ENCODE data around the gene C1QL1.

C1QL1 gene

GRCh38 chr17:44924107-44924544 is 44.0 kb downstream of the C1QL1 start:
- no peaks in the 10 kb centered on the region for H3K27me3 ChIP-seq (ENCODE audit: control insufficient read depth, insufficient read depth, low read length)
- no peaks in the 10 kb centered on the region for H3K4me1 ChIP-seq (ENCODE audit: control insufficient read depth, low read depth, low read length)
- H3K4me3 ChIP-seq (ENCODE audit: low read length) = no peak overlapping the region
- peaks cover 32% of the 10 kb centered on the region for H3K36me3 ChIP-seq (ENCODE audit: control insufficient read depth, low read depth, low read length)
- no peak overlapping the region for H3K27ac ChIP-seq (ENCODE audit: low read length)
- no peak overlapping the region for H3K9ac ChIP-seq (ENCODE audit: low read length)
- no peaks in the 10 kb centered on the region for H3K9me3 ChIP-seq (ENCODE audit: control insufficient read depth, low read depth, low read length)

GRCh38 chr17:44922746-44923470 is 45.2 kb downstream of the C1QL1 start:
- H3K9ac ChIP-seq (ENCODE audit: low read length) = no peak overlapping the region
- H3K27ac ChIP-seq (ENCODE audit: low read length) = no peak overlapping the region
- H3K27me3 ChIP-seq (ENCODE audit: control insufficient read depth, insufficient read depth, low read length) = no peaks in the 10 kb centered on the region
- H3K4me1 ChIP-seq (ENCODE audit: control insufficient read depth, low read depth, low read length) = no peaks in the 10 kb centered on the region
- H3K36me3 ChIP-seq (ENCODE audit: control insufficient read depth, low read depth, low read length) = peaks cover 20% of the 10 kb centered on the region
- H3K4me3 ChIP-seq (ENCODE audit: low read length) = no peak overlapping the region
- H3K9me3 ChIP-seq (ENCODE audit: control insufficient read depth, low read depth, low read length) = no peaks in the 10 kb centered on the region

GRCh38 chr17:44922136-44922535 is 46.0 kb downstream of the C1QL1 start:
- no peaks in the 10 kb centered on the region for H3K4me1 ChIP-seq (ENCODE audit: control insufficient read depth, low read depth, low read length)

GRCh38 chr17:44921122-44921882 is 46.8 kb downstream of the C1QL1 start:
- H3K4me1 ChIP-seq (ENCODE audit: control insufficient read depth, low read depth, low read length) = no peaks in the 10 kb centered on the region
- no peak overlapping the region for H3K4me3 ChIP-seq (ENCODE audit: low read length)
- H3K36me3 ChIP-seq (ENCODE audit: control insufficient read depth, low read depth, low read length) = peaks cover 6% of the 10 kb centered on the region
- no peaks in the 10 kb centered on the region for H3K9me3 ChIP-seq (ENCODE audit: control insufficient read depth, low read depth, low read length)
- no peaks in the 10 kb centered on the region for H3K27me3 ChIP-seq (ENCODE audit: control insufficient read depth, insufficient read depth, low read length)
- H3K27ac ChIP-seq (ENCODE audit: low read length) = no peak overlapping the region
- no peak overlapping the region for H3K9ac ChIP-seq (ENCODE audit: low read length)

More at GRCh38 chr17:44922136-44922535, 46.0 kb downstream of the C1QL1 start:
- Histone ChIP-seq H3K27me3 (ENCODE audit: control insufficient read depth, insufficient read depth, low read length) (no peaks in the 10 kb centered on the region), H3K27ac (ENCODE audit: low read length) (no peak overlapping the region), H3K9ac (ENCODE audit: low read length) (no peak overlapping the region), H3K36me3 (ENCODE audit: control insufficient read depth, low read depth, low read length) (peaks cover 12% of the 10 kb centered on the region), H3K9me3 (ENCODE audit: control insufficient read depth, low read depth, low read length) (no peaks in the 10 kb centered on the region), H3K4me3 (ENCODE audit: low read length) (no peak overlapping the region)

- Histone ChIP-seq H3K27ac (ENCODE audit: low read length) (no peak overlapping the region), H3K4me3 (ENCODE audit: low read length) (no peak overlapping the region), H3K9me3 (ENCODE audit: control insufficient read depth, low read depth, low read length) (no peaks in the 10 kb centered on the region), H3K4me1 (ENCODE audit: control insufficient read depth, low read depth, low read length) (no peaks in the 10 kb centered on the region), H3K36me3 (ENCODE audit: control insufficient read depth, low read depth, low read length) (peaks cover under 1% of the 10 kb centered on the region), H3K9ac (ENCODE audit: low read length) (no peak overlapping the region), H3K27me3 (ENCODE audit: control insufficient read depth, insufficient read depth, low read length) (no peaks in the 10 kb centered on the region)
Measured at GRCh38 chr17:44920565-44920940, 47.5 kb downstream of the C1QL1 start.

- Histone ChIP-seq H3K27me3 (ENCODE audit: control insufficient read depth, insufficient read depth, low read length) (no peaks in the 10 kb centered on the region), H3K9me3 (ENCODE audit: control insufficient read depth, low read depth, low read length) (no peaks in the 10 kb centered on the region), H3K27ac (ENCODE audit: low read length) (no peak overlapping the region), H3K4me1 (ENCODE audit: control insufficient read depth, low read depth, low read length) (no peaks in the 10 kb centered on the region), H3K4me3 (ENCODE audit: low read length) (no peak overlapping the region), H3K36me3 (ENCODE audit: control insufficient read depth, low read depth, low read length) (no peaks in the 10 kb centered on the region), H3K9ac (ENCODE audit: low read length) (no peak overlapping the region)
Measured at GRCh38 chr17:44919885-44920564, 48.1 kb downstream of the C1QL1 start.

- no peaks in the 10 kb centered on the region for H3K36me3 ChIP-seq (ENCODE audit: control insufficient read depth, low read depth, low read length)
- H3K27ac ChIP-seq (ENCODE audit: low read length) = no peak overlapping the region
- no peaks in the 10 kb centered on the region for H3K9me3 ChIP-seq (ENCODE audit: control insufficient read depth, low read depth, low read length)
- H3K4me1 ChIP-seq (ENCODE audit: control insufficient read depth, low read depth, low read length) = no peaks in the 10 kb centered on the region
- no peaks in the 10 kb centered on the region for H3K27me3 ChIP-seq (ENCODE audit: control insufficient read depth, insufficient read depth, low read length)
- no peak overlapping the region for H3K4me3 ChIP-seq (ENCODE audit: low read length)
- H3K9ac ChIP-seq (ENCODE audit: low read length) = no peak overlapping the region
Measured at GRCh38 chr17:44919411-44919810, 48.7 kb downstream of the C1QL1 start.

- peaks cover 6% of the 10 kb centered on the region for H3K27me3 ChIP-seq (ENCODE audit: control insufficient read depth, insufficient read depth, low read length)
- no peaks in the 10 kb centered on the region for H3K9me3 ChIP-seq (ENCODE audit: control insufficient read depth, low read depth, low read length)
- H3K36me3 ChIP-seq (ENCODE audit: control insufficient read depth, low read depth, low read length) = no peaks in the 10 kb centered on the region
- H3K27ac ChIP-seq (ENCODE audit: low read length) = no peak overlapping the region
- no peak overlapping the region for H3K9ac ChIP-seq (ENCODE audit: low read length)
- H3K4me1 ChIP-seq (ENCODE audit: control insufficient read depth, low read depth, low read length) = no peaks in the 10 kb centered on the region
- H3K4me3 ChIP-seq (ENCODE audit: low read length) = no peak overlapping the region
Measured at GRCh38 chr17:44918006-44918405, 50.1 kb downstream of the C1QL1 start.

GRCh38 chr17:44917456-44917855 is 50.6 kb downstream of the C1QL1 start:
- H3K36me3 ChIP-seq (ENCODE audit: control insufficient read depth, low read depth, low read length) = no peaks in the 10 kb centered on the region
- H3K27ac ChIP-seq (ENCODE audit: low read length) = no peak overlapping the region
- no peak overlapping the region for H3K4me3 ChIP-seq (ENCODE audit: low read length)
- H3K9me3 ChIP-seq (ENCODE audit: control insufficient read depth, low read depth, low read length) = no peaks in the 10 kb centered on the region
- H3K9ac ChIP-seq (ENCODE audit: low read length) = no peak overlapping the region
- H3K27me3 ChIP-seq (ENCODE audit: control insufficient read depth, insufficient read depth, low read length) = peaks cover 12% of the 10 kb centered on the region
- H3K4me1 ChIP-seq (ENCODE audit: control insufficient read depth, low read depth, low read length) = no peaks in the 10 kb centered on the region

GRCh38 chr17:44916781-44917241 is 51.3 kb downstream of the C1QL1 start:
- H3K4me3 ChIP-seq (ENCODE audit: low read length) = no peak overlapping the region
- H3K27ac ChIP-seq (ENCODE audit: low read length) = no peak overlapping the region
- no peak overlapping the region for H3K9ac ChIP-seq (ENCODE audit: low read length)
- H3K9me3 ChIP-seq (ENCODE audit: control insufficient read depth, low read depth, low read length) = no peaks in the 10 kb centered on the region
- H3K36me3 ChIP-seq (ENCODE audit: control insufficient read depth, low read depth, low read length) = no peaks in the 10 kb centered on the region
- H3K27me3 ChIP-seq (ENCODE audit: control insufficient read depth, insufficient read depth, low read length) = peaks cover 18% of the 10 kb centered on the region
- H3K4me1 ChIP-seq (ENCODE audit: control insufficient read depth, low read depth, low read length) = no peaks in the 10 kb centered on the region

GRCh38 chr17:44915862-44916780 is 52.0 kb downstream of the C1QL1 start:
- no peak overlapping the region for H3K4me3 ChIP-seq (ENCODE audit: low read length)
- H3K9me3 ChIP-seq (ENCODE audit: control insufficient read depth, low read depth, low read length) = no peaks in the 10 kb centered on the region
- H3K36me3 ChIP-seq (ENCODE audit: control insufficient read depth, low read depth, low read length) = no peaks in the 10 kb centered on the region
- H3K27ac ChIP-seq (ENCODE audit: low read length) = no peak overlapping the region
- H3K4me1 ChIP-seq (ENCODE audit: control insufficient read depth, low read depth, low read length) = no peaks in the 10 kb centered on the region
- peaks cover 24% of the 10 kb centered on the region for H3K27me3 ChIP-seq (ENCODE audit: control insufficient read depth, insufficient read depth, low read length)
- no peak overlapping the region for H3K9ac ChIP-seq (ENCODE audit: low read length)

Data from iPS-18a (cell line).